ENCODE data around the gene CREB5.
"Not testable (repeated sequence)": the region's sequence is repeated elsewhere in the genome, so short reads cannot be mapped to it uniquely, and the experiment has no call there.

Gene CREB5

DNA sequence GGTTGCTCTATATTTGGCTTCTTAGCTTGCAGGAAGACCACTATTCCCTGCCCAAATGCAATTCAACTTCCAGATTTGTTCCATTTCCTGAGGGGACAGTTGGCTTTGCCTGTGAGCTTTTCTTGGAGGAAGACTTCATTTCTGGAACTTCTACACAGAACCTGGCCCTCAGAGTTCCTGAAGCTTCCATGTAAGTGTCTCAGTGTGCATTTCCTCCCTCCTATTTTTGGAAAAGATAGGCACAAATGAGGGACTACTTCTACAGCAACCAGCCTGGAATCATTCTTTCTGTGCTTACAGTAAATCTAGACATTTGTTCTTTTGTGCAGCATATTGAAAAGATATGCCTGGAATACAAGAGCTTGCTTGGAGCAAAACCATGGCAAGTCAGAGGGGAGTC is 164.3 kb downstream of the CREB5 start:
- no peak for DNase-seq (ENCODE audit: low read depth, low spot score)

DNA sequence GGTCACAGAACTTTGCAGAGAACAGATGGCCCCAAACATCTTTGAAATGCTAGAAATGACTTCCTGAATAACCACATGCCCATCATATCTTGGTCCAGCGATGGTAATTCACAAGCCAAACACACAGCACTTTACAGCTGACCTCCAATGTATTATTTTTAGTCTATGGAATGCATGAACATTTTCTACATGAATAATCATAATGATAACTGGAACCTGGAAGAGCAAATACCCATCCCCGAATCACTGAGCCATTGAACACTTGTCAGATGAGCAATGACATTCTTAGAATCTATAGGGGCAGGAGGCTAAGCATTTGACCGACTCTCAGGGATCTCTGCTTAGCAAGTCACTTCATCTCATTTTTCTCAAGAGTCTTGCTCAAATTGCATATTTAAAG is 167.3 kb downstream of the CREB5 start:
- DNase-seq (ENCODE audit: low read depth, low spot score): no peak

DNA sequence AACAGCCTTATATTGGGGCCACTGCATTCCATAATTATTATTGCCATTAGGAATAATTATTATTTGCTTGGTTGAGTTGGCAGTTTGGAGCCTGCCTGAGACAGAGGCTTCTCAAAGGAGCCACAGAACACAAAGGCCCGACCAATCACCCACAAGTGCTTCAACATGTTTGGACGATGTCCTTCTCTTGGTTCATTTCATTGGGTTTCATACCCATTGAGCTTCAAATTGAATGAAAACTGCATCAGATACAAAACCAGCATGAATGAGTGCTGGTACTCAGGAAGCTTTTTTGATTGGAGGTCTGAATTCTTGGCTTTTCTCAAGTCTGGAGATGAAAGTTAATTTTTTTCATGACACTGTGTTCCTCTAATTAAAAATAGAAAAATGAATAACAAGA is 168.3 kb downstream of the CREB5 start:
- no peak for DNase-seq (ENCODE audit: low read depth, low spot score)

DNA sequence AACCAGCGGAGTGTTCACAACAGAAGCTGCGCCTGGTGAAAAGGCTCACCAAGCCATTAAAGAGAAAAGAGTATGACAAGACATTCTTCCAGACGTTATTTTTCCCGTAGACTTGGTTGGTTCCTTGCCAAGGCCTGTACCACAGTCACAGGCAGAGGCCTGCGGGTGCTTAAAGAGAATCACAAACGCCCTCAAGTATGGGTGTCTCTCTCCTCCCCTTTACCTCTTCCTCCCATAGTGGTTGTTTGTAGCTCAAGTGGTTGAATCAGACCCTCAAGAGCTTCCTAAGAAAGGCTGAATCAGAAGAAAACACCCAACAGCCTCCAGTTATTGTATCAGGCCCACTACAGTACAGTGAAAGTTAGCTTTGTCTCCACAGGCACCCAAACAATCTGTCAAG is 169.0 kb downstream of the CREB5 start:
- no peak for DNase-seq (ENCODE audit: low read depth, low spot score)

DNA sequence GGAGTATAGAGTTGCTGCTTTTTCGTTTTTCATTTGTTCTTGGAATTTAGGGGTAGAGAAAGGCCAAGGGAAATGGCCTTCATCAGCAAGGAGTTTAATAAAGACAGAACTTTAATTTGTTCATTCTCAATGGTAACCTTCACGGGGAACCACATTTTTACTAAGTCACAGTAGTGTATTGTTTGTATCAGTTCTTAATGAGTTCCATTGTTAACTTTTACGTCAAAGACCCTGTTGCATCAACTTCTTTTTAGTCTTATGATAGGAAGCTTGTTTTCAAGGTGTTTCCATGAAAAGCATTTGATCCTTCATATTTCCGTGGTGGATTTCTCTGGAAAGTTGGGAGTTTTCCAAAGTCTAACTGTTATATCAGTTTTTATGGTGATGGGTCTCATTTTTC is 169.9 kb downstream of the CREB5 start:
- no peak for DNase-seq (ENCODE audit: low read depth, low spot score)

DNA sequence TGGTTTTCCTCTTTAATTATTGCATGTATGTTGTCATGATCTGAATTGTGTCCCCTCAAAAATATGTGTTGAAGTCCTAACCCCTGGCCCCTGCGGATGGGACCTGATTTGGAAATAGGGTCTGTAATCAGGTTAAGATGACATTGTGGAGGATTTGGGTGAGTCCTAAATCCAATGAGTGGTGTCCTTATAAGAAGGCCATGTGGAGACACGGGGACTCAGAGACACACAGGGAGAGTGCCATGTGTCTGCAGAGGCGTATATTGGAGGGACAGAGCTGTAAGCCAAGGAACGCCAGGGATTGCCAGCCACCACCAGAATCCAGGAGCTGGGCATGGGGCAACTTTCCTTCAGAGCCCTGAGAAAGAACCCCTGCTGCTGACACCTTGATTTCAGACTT is 171.9 kb downstream of the CREB5 start:
- no peak for DNase-seq (ENCODE audit: low read depth, low spot score)

DNA sequence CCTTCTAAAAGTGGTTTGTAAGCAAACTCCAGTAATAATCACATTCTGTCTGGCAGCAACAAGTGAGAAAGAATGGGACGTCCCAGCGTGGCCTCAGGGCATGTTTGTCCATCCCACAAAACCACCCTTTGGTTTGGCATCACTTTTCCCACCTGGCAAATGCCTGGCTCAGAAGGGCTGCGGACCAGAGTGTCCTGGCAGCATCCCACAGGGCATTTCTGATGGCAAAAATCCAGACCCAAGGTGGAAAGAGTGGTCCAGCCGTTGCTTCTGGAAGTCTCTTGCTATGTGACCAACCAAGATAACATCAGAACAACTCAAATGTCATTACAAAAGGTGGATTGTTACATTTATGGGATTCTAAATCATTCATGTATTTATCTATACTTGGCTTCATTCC is 174.4 kb downstream of the CREB5 start:
- no peak for DNase-seq (ENCODE audit: low read depth, low spot score)

DNA sequence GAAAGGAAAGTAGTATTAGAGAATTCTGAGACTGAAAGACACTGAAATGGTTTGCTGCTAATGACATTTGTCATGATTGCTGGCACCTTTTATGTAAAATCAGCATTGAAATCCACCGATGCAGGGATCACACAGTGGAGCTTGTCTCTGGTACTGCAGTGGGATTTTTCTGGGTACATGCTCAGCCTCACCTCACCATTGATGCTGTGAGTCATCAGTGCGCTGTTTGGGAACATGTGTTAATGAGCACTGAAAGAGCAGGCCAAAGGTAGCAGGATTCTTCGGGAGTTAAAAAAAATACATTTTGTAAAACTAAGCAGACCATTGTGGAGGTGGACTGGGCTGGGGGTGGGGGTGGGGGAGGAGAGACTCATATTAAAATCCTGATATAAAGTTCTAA is 174.9 kb downstream of the CREB5 start:
- no peak for DNase-seq (ENCODE audit: low read depth, low spot score)

DNA sequence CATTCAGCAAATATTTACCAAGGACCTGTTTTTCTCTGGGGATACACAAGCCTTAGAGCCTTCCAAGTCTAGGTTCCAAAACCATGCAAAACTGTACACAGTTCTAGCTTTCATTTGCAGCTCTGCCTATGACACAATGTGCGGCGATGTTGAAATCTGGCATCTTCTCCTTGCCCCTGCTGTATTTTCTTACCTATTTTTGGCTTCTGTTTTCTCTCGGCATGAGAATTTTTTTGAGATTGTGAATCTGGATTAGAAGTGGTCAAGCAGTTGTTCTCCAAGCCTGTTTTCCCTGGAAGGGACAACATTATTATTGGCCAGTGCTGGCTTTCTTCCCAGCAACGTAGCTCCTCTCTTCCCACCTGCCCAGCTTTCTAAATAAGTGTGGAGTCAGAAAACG is 176.3 kb downstream of the CREB5 start:
- no peak for DNase-seq (ENCODE audit: low read depth, low spot score)

DNA sequence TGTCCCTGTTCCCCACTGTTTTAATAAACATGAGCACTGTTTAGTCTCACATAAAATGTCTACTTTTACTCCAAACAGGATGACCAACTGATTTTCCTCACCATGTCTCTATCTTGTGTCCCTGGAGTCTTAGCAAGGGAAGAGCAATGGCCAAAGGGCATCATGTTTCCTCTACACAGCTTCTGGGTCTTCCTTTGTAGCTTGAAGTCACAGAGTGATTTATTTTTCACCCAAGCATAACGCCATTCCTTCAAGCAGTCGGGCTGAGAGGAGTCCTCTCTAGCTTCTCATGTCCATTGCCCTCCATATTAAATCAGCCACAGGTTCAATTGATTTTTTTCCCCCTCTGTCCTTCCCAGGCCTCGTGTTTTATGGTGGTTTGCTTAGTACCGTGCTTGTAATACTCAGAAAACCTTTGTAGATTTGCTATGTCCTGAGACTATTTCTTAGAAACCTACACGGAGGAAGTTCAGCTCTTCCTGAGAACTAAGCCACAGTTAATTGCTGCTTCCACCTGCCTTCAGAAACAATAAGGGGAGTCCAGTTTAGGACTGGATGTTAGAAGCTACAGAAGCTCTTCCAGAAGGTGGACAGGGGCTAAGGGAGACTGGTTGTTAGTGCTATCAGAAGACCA is 178.8 kb downstream of the CREB5 start:
- DNase-seq (ENCODE audit: low read depth, low spot score): no peak

DNA sequence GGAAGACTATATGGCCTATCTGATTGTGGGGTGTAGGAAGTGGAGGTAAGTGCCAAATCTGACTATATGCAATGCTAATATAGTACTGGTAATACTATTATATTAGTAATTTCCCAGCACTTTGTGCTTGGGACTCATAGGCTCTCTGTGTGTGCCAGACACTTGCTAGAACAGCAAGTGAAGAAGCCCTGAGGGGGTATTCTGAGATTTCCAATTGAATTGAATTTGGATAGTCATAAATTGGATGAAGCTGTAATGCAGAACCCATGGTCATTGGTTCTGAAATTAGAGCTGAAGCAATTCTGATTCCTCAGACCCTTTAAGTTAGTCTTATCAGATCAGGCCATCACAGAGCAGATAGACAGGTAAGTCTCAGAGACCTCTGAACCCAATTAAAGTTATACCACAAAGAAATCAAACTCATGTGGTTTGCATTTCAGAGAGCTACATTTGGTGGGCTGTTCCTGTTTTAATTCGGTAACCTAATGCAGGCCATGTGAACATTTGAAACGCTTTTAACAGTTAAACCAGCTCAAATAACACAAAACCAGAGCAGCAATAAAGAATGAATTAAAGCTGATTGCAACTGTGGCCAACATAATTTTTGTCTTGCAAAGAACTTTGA is 179.5 kb downstream of the CREB5 start:
- no peak for DNase-seq (ENCODE audit: low read depth, low spot score)

DNA sequence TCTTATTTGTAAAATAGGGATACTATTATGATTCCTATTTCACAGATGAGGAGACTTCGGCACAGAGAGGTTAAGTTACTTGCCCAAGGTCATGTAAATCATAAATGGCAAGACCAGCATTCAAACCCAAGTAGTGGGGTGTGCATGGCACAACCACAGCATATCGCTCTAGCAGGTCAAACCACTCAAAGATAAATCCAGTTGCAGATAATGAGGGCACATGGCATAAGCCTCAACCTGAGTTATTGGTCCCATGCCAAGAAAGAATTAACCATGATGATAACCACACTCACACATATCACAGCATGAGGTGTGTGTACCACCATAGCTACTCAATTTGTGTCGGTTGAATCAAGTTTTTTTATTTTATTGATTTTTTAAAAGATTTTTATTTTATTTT is 180.5 kb downstream of the CREB5 start:
- DNase-seq (ENCODE audit: low read depth, low spot score): no peak

DNA sequence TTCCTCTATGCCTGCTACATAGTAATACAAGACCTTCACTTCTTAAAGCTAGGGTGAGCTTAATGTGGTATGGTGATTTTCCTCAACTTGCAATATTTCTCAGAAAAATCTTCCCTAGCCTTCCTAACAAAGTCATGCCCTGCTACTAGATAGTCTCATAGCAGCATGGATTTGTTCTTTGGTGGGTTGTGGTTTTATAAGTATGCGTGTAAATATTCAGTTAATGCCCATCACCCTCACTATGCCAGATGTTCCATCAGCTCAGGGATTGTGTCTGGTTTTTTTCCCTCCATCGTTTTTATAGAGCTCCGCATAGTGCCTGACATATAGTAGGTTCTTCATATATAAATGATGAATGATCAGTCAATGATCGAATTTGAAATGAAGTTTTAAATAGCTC is 182.8 kb downstream of the CREB5 start:
- DNase-seq (ENCODE audit: low read depth, low spot score): no peak

DNA sequence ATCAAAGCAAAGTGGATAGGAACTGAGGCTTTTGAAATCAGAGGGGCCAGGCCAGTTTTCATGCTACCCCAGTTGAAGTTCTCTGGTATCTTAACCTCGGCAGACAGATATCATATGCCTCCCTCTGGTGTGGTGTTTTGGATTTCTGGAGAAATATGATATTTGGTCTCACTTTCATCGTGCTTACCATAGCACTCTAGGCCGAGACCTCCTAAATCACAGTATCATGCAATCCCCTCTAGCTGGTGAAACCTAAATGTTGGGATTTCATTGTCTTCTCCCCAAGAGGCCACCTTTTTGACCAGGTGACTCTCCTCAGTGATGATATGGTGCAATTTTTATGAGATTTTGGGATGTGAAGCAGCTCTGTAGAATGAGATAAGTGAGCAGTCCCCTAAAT is 183.5 kb downstream of the CREB5 start:
- DNase-seq (ENCODE audit: low read depth, low spot score): no peak

DNA sequence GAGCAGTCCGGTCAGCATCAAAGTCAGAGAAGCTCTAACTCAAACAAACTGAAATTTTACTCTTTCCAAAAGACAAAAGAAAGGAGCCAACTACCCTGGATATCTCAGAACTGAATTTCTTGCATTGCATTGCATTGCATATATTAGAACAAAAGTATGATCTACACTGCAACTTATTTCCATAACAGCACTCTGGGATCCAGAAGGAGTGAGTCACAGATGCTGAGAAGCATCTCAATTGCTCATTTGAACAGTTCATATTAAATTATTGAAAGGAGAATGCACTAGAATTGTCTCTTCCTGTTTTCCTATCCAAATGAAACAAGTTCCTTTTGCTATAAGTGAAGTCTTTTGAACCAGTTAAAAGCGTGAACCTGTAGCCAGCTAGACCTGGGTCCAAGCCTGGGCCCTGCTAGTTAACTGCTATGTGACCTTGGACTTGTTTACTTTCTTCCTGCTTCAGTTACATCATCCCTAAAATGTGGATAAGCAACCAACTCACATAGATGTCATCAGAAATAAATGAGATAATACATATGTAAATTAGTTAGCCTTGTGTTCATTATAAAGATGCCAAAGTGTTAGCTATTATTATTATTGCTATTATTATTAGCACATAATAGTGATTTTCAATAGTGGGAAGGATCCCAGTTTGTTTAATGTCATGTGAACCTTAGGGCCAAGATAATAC is 184.1 kb downstream of the CREB5 start:
- DNase-seq (ENCODE audit: low read depth, low spot score): no peak

DNA sequence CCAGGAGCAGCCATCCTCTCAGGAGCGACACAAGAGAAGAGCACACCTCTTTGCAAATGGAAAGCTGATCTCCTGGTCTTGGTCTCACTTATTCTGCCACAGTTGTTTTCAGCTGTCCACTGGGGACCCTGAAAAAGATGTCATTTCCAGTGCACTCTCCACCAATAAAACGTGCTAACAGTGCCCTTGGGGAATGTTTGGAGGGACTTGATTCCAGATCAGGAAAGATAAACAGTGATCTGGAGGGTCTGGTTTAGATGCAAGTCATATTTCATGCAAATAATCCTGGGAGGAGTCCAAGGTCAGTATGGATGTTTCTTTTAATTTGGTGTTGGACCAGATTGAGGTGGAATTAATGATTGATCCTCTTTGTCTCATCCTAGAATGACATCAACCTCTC is 185.0 kb downstream of the CREB5 start:
- no peak for DNase-seq (ENCODE audit: low read depth, low spot score)

DNA sequence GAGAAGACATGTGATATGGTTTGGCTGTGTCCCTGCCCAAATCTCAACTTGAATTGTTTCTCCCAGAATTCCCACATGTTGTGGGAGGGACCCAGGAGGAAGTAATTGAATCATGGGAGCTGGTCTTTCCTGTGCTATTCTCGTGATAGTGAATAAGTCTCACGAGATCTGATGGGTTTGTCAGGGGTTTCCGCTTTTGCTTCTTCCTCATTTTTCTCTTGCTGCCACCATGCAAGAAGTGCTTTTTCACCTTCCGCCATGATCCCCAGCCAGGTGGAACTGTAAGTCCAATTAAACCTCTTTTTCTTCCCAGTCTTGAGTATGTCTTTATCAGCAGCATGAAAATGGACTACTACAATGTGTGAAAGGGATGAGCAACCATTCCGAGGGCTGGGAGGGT is 185.7 kb downstream of the CREB5 start:
- DNase-seq (ENCODE audit: low read depth, low spot score): not testable (repeated sequence)

DNA sequence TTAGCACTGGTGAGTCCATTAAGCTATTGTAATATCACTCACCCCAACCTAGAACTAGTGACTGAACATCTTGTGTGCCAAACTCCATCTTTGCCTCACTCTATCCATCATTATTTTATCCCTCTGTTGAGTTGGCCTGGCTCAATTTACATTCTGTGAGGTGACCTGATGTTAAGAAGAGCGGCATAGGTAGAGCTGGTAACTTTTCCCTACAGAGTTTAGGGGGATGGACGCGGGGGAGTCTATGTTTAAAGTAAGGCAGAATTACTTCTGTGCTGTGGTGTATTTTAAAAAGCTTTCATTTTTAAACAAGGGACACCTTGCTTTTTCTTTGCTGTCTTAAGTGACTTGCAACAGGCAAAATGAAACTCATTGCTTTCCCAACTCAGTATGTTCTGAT is 186.3 kb downstream of the CREB5 start:
- no peak for DNase-seq (ENCODE audit: low read depth, low spot score)

DNA sequence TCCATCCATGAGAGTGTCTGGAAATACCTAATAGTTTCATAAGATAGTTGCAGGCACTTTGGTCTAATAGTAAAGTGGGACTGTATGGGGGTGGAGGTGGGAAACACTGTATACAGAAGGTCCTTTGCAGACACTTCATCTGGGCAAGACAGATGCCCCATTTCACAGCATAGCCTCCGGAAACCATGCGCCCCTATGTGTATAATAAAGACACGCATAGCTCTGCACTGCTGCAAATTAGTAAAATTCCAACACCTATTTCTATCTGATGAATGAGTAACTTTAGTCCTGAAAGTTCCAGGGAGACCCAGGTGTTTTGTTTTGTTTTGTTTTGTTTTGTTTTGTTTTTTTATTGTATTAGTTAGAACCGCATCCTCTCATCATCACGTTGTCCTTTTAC is 187.1 kb downstream of the CREB5 start:
- DNase-seq (ENCODE audit: low read depth, low spot score): no peak

DNA sequence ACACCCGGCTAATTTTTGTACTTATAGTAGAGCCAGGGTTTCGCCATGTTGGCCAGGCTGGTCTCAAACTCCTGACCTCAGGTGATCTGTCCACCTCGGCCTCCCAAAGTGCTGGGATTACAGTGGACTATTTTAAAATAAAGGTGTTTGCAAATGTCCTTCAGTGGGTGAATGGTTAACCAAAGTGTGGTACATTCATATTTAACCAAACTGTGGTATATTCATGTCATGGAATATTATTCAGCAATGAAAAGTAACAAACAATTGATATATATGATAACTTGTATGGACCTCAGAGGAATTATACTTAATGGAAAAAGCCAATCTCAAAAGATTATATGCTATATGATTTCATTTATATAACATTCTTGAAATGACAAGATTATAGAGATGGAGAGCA is 190.0 kb downstream of the CREB5 start:
- DNase-seq (ENCODE audit: low read depth, low spot score): no peak

DNA sequence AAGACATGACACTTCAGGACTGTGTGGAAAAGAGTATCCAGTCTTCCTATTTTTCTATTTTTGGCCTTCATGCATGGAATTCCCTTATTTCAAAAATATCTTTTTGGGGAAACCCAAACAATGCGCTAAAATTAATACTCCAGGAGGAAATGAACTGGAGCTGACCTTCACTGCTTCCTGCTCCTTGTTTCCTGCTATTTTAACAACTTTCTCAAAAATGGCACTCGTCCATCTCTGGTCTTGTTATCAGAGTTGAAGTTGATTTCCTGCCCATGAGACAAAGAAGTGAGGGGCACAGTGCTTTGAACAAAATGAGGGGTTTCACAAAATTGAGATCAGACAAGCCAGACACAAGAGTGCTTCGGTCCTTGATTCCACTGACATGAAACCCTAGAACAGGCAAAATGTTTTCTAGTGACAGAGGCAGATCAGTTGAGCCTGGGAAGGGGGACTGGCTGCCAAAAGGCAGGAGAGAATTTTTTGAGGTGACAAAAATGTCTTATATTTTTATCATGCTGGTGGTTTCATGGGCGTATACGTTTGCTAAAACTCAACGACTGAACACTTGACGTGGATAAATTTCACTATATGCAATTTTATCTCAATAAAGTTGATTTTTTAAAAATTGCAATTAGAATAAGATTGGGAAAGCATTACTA is 193.2 kb downstream of the CREB5 start:
- DNase-seq (ENCODE audit: low read depth, low spot score): no peak

DNA sequence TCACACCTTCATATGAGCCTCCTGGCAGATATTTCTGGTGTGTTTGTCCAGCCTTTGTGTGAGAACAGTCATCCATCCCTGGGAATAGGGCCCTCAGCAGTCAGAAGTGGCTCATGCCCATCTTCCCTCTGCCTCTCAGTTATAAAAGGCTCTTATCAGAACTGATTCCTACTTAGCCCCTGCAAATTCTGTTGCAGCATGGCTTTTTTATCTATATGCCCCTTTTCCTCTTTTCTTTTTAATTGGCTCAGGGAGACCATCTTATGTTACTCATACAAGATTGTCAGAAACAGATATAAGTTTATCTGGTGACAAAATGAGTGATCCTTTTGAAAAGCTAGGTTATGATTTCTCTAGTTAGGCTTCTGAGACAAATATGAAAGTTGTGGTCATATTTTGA is 194.1 kb downstream of the CREB5 start:
- no peak for DNase-seq (ENCODE audit: low read depth, low spot score)

DNA sequence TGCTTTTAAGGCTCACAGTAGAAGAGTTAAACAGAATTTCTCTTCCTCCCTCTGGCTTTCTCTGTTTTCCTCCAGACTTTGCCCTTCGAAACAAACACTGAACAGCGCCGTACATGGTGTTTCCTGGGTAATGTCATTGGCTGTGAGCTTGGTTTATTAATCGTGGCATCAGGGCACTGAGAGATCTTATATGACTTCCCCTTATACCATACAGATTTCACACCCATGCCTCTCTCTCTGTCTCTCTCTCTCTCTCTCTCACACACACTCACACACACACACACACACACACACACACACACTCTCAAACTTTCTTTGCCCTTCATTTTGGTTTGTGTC is 195.5 kb downstream of the CREB5 start:
- DNase-seq (ENCODE audit: low read depth, low spot score): no peak

Measured in brain pericyte (primary cell).